Myocyte (in vitro differentiated cells): ENCODE results near the gene PTGES3L. TPM values are rescaled to one million over a fixed set of nuclear protein-coding genes. Genes with fewer than 3 reads are reported as not detected.
"Not testable (repeated sequence)": the region's sequence is repeated elsewhere in the genome, so short reads cannot be mapped to it uniquely, and the experiment has no call there.

ENCODE experiments used
- DNase-seq: peaks from one replicate; pipeline ENCODE4 v3.0.0-alpha.2; 2012; ENCODE audit warnings: low read depth
- total RNA-seq: library from RNA; depleted of rRNA; stranded (reverse); fragments of >200 nt; gene quantifications from 2 replicates; pipeline ENCODE4 v1.2.3, GENCODE V29; 2014

The PTGES3L gene
- total RNA-seq, 1 donor from 2014 or later: 28.8 TPM

DNA sequence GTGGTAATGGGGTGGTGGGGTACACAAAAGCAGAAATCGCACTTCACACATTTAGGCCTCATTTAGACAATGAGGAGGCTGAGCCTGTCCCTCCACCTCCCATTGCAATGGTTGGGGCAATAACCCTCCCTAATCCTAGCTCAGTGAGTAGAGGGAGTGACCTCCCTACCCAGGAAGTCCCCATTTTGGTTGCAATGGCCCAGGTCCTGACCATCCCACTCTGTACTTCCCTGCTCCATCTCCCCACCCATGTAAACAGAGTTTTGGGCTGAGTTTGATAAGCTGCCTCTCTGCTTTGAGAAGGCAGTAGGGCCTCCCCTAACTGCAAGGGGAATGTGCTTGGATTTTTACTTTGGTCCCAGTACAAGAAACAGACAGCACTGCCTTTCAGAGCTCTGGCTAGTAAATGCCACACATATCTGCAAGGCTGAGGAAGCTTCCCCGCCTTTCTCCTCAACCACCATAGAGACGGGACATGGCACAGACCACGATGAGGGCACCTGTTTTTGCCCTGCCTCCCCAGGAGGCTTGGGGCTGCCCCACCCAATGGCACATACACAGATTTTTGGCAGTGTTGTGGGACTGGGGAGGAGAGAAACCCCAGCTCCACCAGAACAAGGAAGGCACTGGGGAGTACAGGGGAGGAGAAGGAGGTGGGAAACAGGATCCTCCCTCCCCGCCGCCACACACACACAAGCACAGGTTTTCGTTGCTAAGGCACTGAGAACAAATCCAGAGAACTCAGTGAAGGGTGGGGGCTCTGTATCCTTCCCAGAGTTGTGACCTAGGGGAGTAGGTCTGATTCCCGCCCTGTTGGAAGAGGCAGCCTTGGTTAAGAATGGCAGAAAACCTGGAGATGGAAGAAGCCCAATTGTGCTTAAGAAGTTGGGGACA lies 35.0 kb upstream of the PTGES3L start:
- DNase-seq: peak; percentile 95

DNA sequence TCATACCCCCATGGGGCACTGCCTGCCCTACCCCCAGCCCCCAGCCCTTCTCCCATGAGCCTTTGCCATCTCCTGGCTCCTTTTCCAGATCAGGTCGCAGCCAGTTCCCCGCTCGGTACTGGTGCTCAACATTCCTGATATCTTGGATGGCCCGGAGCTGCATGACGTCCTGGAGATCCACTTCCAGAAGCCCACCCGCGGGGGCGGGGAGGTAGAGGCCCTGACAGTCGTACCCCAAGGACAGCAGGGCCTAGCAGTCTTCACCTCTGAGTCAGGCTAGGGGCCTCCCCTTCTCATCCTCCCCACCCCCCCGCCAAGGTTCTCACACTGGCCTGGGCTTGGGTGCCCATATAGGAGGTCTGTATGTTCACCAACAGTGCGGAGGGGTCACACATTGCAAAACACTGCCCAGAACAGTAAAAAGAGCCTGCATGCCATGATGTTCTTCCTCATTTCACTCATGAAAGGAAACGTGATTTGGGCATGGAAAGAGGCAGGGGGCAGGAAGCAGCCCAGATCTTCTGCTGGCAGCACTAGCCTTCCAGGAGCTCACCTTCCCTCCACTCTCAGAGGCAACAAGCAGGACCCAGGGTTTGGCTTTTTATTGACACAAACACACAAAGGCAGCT lies 34.3 kb upstream of the PTGES3L start:
- DNase-seq: no peak

DNA sequence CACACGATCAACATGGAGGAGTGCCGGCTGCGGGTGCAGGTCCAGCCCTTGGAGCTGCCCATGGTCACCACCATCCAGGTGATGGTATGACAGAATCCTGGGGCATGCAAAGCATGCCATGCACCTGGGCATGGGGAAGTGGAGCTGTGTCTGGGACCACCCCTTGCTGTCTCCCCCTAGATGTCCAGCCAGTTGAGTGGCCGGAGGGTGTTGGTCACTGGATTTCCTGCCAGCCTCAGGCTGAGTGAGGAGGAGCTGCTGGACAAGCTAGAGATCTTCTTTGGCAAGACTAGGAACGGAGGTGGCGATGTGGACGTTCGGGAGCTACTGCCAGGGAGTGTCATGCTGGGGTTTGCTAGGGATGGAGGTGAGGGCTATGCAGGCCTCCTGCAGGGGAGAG lies 33.4 kb upstream of the PTGES3L start:
- no peak for DNase-seq

DNA sequence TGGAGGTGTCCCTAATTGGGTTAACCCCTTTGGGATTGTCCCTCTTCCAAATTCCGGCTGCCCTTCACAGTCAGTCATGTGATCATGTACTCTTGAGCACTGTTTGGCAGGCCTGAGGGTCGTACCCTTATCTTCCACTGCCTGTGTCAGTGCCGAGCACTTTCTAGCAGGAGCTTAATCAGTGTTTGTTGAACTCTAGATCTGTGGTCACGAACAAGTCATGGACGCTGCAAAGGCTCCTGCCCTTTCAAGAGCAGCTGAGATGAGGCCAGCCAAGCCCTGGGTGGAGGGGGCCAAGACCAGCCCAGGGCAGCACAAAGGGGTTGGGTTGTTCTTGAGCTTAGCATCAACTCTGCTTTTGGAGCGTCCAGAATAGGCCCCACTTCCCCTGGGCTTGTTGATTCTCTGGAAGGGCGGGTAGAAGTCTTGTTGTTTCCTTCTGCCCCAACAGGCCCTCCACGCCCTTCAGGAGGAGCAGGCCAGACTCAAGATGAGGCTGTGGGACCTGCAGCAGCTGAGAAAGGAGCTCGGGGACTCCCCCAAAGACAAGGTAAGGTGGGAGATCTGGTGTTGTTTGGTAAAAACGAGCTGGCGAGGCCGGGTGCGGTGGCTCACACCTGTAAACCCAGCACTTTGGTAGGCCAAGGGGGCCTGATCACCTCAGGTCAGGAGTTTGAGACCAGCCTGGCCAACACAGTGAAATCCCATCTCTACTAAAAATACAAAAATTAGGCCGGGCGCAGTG lies 32.0 kb upstream of the PTGES3L start:
- peak; percentile 54 for DNase-seq

DNA sequence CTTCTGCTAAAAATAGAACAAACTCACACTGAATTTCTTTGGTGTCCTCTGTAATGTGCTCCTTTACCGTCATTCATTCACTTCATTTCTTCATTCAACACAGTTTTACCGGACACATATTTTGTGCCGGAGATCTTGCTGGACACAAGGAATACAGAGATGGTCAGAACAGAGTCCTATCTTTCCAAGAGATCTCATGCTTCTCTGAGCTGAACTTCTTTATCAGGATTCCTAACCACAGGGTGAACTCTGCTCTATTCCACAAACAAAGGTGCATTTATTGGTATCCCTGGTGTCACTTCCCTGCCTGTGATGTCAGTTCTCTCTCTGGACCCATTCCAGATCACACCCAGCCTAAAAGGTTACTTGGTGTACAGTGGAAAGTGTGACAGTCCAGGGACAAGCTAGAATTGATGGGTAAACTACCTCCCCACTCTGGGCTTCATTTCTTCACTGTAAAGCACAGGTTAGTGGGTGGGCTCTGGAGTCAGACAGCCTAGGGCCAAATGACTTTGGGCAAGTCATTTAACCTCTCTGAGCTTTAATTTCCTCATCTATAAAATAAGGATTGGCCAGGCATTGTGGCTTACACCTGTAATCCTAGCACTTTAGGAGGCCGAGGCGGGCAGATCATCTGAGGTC lies 30.9 kb upstream of the PTGES3L start:
- no peak for DNase-seq

DNA sequence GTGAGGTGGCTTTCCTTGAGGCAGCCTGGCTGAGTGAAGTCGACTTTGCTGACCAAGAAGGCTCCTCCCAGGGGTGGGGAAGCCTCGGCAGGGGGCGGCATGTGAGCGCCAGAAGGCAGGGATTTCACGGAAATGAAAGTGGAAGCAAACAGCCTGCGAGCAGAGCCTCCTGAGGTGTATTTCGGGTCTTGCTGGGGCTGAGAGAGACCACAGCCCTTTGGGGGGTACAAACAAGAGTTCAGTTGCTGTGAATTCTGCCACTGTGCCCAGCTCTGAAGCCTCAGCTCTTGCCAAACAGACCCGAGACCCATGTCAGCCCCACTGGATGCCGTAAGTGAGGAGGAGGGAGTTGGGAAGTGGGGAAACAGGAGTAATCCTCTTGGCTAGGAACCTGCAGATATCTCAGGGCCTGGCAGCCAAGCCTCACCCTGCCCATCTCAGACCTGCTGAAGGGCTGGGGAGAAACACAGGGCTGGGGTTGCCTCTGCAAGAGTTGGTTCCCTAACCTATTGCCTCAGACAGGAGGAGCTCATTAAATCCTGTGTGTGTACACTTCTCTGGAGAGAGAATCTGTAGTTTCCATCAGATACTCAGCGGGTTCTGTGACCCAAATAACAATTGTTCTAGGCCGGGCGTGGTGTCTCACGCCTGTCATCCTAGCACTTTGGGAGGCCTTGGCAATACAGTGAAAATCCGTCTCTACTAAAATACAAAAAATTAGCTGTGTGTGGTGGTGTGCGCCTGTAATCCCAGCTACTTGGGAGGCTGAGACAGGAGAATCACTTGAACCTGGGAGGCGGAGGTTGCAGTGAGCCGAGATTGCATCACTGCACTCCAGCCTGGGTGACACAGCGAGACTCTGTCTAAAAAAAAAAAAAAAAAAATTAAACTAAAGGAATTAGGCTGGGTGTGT lies 27.0 kb upstream of the PTGES3L start, which contains the start of gene IFI35:
Gene IFI35, plus strand, starts transcription at position 146 of the 913 bp plus-strand sequence. Its CDS starts 164 bp downstream, at position 310.
- peak; percentile 78 for DNase-seq

DNA sequence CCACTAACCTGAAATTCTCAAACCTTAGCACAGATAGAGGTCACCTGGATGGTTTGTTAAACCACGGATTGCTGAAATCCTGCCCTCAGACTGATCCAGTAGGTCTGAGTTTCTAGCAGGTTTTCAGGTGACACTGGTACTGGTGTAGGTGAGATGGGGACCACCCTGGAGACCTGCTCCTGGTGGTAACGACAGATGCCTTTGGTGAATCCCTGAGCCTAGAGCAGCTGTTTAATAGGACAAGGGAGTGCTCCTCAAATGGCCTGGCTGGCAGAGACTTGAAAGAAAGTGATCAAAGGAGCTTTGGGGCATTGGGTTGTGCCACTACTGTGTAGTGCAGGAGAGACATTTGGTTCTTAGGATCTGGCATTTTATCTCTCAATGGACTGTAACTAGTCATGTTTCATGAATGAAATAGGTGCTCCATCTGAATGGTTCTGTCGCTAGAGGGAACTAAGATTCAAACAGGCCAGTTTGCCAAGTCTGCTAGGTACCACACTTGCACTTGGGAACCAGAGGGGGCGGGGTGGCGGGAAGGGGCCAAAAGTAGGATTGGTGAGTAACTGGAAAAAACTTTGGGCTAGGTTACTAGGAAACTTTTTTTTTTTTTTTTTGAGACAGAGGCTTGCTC lies 23.8 kb upstream of the PTGES3L start:
- peak; percentile 72 for DNase-seq

DNA sequence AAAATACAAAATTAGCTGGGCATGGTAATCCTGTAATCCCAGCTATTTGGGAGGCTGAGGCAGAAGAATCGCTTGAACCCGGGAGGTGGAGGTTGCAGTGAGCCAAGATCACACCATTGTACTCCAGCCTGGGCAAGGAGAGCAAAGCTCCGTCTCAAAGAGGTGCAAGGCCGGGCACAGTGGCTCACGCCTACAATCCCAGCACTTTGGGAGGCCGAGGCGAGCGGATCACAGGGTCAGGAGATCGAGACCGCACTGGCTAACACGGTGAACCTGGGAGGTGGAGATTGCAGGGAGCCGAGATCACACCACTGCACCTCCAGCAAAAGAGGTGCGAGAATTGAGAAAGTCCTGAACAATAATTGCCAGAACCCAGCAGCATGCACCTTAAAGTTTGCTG lies 21.0 kb upstream of the PTGES3L start:
- DNase-seq: not testable (repeated sequence)

DNA sequence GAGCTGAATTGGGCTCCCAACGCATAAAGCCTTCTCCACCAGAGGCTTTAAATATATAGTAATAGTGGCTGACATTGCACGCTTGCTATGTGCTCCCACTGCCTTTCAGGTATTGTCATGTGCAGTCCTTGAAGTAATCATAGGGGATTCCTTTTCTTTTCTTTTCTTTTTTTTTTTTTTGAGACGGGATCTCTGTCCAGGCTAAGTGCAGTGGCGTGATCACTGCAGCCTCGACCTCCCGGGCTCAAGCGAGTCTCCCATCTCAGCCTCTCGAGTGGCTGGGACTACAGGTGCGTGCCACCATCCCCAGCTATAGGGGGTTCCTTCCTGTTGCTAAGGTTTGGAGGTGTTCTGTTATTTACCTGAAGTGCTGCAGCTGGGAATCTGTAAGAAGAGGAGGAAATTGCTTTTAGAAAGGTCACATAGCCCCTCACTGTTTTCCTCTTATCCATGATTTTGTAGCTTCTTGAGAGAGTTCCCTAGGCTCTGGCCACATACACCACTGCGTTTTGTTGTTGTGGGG lies 19.2 kb upstream of the PTGES3L start:
- DNase-seq: no peak

DNA sequence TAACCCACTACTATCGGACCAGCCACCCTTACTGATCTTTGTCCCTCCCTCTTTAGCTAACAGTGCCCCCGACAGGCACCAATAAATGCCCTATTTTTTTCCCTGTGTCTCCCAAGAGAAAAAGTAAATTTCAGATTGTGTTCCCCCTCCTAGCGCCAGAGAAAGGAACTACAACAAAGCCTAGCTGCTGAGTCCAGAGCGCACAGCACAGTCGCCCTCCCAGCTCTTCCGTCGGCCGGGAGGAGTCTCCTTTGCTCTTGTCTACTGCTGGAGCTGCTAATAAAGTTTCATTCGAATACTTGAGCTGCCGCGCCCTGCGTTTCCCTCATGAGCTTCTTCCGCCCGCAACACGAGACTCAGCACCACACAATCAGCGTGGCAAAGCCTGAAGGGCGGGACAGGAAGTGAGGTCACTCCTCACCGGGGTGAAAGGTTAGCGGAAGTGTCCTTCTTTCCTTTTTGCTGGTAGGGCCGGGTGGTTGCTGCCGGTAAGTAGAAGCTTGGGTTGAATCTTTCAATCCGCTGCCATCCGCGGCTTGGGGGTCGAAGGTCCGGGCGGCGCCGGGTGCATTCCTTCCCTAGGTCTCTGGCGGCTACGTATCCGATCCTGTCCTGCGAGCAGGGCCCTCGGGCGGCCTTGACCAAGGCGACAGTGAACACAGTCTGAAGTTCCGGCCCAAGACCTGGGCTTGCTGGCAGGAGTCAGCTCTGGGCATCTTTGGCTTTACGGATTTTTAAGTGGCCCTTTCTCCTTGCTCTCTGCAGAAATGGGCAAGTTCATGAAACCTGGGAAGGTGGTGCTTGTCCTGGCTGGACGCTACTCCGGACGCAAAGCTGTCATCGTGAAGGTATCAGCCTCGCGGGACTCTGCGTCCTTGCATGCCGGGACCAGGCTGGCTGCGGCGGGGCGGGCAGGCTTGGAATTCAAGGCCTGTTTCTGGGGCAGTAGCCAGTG lies 18.4 kb upstream of the PTGES3L start, which contains the start of gene RPL27:
Gene RPL27, plus strand, starts transcription at position 436 of the 955 bp plus-strand sequence. Its CDS starts 332 bp downstream, at position 768.
- DNase-seq: peak; percentile 100

DNA sequence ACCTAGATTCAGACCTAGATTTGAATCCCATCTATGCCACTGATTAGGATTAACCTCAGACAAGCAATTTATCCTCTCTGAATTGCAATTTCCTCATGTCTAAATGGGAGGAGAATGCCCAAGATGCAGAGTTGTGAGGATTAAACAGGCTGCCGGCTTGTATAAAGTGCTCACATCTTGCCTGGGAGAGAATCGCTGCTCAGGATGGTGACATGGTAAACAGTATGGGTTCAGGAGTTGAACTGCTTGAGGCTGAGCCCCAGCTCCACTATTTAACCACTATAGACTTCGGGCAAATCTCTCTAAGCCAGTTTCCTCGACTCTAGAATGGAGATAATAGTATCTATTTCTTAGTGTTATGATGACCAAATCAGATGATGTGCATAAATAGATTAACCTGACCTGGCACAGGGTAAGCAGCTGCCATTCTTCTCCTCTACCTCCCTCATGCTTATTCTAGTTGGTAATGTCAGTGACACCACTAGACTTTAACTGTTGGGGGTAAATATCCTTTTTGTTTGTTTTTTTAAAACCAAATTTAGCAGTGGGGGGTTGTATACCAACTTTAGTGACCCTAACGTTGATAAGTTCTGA lies 17.6 kb upstream of the PTGES3L start:
- DNase-seq: no peak

DNA sequence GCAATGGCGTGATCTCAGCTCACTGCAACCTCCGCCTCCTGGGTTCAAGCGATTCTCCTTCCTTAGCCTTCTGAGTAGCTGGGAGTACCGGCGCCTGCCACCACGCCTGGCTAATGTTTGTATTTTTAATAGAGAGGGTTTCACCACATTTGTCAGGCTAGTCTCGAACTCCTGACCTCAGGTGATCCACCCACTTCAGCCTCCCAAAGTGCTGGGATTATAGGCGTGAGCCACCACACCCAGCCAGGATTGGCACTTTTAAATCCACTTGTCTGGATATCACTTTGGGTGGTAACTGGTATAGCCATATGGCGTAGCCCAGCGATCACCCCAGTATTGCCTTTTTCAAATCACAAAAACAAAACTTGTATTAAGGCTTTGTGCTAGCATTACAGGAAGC lies 14.0 kb upstream of the PTGES3L start:
- DNase-seq: not testable (repeated sequence)

DNA sequence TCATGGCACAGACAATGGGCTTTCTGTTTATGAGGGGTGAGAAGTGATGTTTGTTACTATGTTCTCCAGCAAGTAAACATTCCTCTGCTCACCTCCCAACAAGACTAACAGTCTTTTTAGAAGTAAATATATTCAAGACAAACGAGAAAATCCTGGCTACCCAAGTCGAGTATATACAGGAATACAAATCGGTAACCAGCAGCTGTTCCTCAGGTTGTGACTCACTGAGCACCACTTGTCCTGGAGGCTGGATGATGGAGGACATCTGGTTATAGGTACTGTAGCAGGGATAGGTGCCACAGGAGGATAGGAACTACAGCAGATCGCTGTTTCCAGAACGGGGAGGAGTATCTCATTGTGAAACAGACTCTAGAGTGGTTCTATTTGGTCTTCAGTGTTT lies 13.0 kb upstream of the PTGES3L start:
- DNase-seq: no peak

DNA sequence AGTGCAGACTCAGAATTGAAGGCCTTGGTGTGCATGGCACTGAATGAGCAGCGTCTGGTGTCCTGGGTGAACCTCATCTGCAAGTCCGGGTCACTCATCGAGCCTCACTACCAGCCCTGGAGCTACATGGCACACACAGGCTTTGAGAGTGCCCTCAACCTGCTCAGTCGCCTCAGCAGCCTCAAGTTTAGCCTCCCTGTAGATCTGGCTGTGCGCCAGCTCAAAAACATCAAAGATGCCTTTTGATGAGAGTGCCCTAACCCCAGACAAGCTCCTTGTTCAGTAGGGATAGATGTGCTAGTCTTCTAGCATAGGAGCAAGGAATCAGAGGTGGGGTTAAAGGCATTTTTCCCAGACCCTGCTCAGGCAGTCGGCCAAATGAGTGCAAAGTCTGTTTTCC lies 11.6 kb upstream of the PTGES3L start:
- no peak for DNase-seq

DNA sequence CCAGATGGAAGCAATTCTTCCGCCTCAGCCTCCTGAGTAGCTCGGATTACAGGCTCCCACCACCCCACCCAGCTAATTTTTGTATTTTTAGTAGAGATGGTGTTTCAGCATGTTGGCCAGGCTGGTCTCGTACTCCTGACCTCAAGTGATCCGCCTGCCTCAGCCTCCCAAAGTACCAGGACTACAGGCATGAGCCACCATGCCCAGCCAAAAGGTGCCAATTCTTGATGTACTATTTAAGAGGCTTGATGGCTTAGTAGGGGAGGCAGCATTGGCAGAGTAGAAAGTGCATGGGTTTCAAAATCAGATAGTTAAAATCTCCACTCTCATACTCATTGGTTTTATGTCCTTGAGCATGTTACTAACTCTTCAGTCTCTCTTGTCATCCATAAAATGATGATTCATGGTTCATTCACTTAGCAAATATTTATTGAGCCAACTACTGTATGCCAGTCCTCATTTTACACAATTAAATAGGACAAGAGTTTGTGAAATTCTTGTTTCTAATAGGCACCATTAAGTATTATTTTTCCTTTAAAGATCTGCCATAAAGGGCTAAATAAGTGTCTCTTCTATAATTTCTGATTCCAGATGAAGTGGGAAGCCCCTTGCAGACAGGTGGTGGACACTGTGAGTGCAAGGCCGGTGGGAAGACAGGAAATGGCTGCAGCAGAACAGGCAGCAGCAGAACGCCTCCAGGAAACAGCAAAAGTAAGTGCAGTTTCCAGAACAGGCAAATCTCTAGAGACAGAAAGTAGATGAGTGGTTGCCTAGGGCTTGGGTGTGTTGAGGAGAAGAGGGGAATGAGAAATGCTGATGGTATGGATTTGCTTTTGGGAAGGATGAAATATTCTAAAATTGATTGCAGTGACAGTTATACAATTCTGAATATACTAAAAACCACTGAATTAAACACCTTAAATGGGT lies 10.1 kb upstream of the PTGES3L start:
- DNase-seq: no peak

DNA sequence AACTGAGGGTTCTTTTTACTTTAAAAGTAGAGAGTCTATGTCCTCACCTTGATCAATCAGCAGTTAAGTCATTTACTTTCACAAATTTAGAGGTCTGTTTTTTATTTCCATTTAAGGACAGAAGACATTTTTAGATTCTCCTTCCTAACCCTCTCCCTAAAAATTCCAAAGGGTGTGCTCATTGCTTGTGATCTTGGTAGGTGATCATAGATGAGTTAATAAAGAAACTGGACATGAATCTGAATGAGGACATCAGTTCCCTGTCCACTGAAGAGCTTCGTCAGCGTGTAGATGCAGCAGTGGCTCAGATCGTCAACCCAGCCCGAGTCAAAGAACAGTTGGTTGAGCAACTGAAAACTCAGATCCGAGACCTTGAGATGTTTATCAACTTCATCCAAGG lies 9.3 kb upstream of the PTGES3L start:
- DNase-seq: no peak

DNA sequence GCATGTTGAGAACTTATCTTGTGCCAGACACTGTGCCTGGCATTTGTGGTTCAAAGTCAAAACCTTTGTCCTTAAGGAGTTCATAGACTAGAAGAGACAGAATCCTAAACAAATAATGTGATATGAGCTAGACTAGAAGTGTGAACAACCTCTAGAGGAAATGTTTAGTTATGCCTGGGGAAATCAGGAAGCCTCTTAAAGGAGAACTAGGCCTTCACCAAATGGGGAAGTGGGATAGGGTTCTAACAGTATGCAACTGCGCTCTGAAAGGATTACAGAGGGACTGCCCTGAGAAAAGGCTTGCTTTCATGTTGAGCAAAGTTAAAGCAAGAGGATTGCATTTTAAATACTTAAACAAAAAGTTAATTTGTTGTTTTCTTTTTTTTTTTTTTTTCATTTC lies 5.3 kb upstream of the PTGES3L start:
- no peak for DNase-seq
